SK-N-DZ (cell line): Measurements from ENCODE around the gene HS3ST1. TPM values are rescaled to one million over a fixed set of nuclear protein-coding genes. Genes with fewer than 3 reads are reported as not detected.

Experiments
- DNase-seq: peaks from one replicate; pipeline ENCODE4 v3.0.0-alpha.2; 2015; ENCODE audit warnings: low spot score
- polyA plus RNA-seq, 2 experiments: library from polyadenylated mRNA; depleted of rRNA; stranded (reverse); fragments of >200 nt; gene quantifications; 2 replicates each; pipeline ENCODE4 v1.2.3, GENCODE V29; 2014

Gene HS3ST1
- polyA plus RNA-seq (2014; cell fraction: cytosol; rRNA removed) = not detected in 2 replicates
- not detected in 2 replicates for polyA plus RNA-seq (2014; cell fraction: nucleus; rRNA removed)

- no peak for DNase-seq
Observed at GRCh38 chr4:11428231-11428898, at the start of gene HS3ST1. Gene HS3ST1 (minus strand): TSS chr4:11428894. CDS start chr4:11400005, 28,889 bp downstream.

GRCh38 chr4:11475871-11476270 lies 47.2 kb upstream of the HS3ST1 start:
- no peak for DNase-seq

GRCh38 chr4:11474146-11474545 lies 45.5 kb upstream of the HS3ST1 start:
- no peak for DNase-seq

- DNase-seq = no peak
Observed at GRCh38 chr4:11472535-11472934, 43.8 kb upstream of the HS3ST1 start.

GRCh38 chr4:11471618-11472017 lies 42.9 kb upstream of the HS3ST1 start:
- no peak for DNase-seq

- no peak for DNase-seq
Observed at GRCh38 chr4:11471046-11471441, 42.4 kb upstream of the HS3ST1 start.

- no peak for DNase-seq
Observed at GRCh38 chr4:11470438-11471045, 41.8 kb upstream of the HS3ST1 start.

GRCh38 chr4:11469650-11470437 lies 41.1 kb upstream of the HS3ST1 start:
- DNase-seq = no peak

GRCh38 chr4:11468901-11469300 lies 40.2 kb upstream of the HS3ST1 start:
- DNase-seq = no peak

GRCh38 chr4:11467931-11468330 lies 39.2 kb upstream of the HS3ST1 start:
- no peak for DNase-seq

- no peak for DNase-seq
Observed at GRCh38 chr4:11463707-11464106, 35.0 kb upstream of the HS3ST1 start.

- DNase-seq = no peak
Observed at GRCh38 chr4:11456401-11456800, 27.7 kb upstream of the HS3ST1 start.

- no peak for DNase-seq
Observed at GRCh38 chr4:11455201-11455835, 26.6 kb upstream of the HS3ST1 start.

- no peak for DNase-seq
Observed at GRCh38 chr4:11451716-11452115, 23.0 kb upstream of the HS3ST1 start.

GRCh38 chr4:11446155-11446811 lies 17.6 kb upstream of the HS3ST1 start:
- DNase-seq = no peak

GRCh38 chr4:11441194-11441556 lies 12.5 kb upstream of the HS3ST1 start:
- DNase-seq = no peak

GRCh38 chr4:11440481-11441193 lies 11.9 kb upstream of the HS3ST1 start:
- DNase-seq = no peak

- DNase-seq = no peak
Observed at GRCh38 chr4:11439836-11440235, 11.1 kb upstream of the HS3ST1 start.

- DNase-seq = no peak
Observed at GRCh38 chr4:11438647-11439046, 10.0 kb upstream of the HS3ST1 start.

- DNase-seq = no peak
Observed at GRCh38 chr4:11436673-11437072, 8.0 kb upstream of the HS3ST1 start.

GRCh38 chr4:11436084-11436483 lies 7.4 kb upstream of the HS3ST1 start:
- no peak for DNase-seq
